GM18951 (cell line): Measurements from ENCODE around the gene SZT2.
"Not testable (repeated sequence)": the region's sequence is repeated elsewhere in the genome, so short reads cannot be mapped to it uniquely, and the experiment has no call there.

ENCODE experiments used
- POLR2A ChIP-seq: IDR thresholded peaks from 4 replicates; pipeline ENCODE4 v1.6.1; 2011; ENCODE audit warnings: mild to moderate bottlenecking; ENCODE audit not compliant: insufficient read length, insufficient read depth; ENCODE audit errors: extremely low read depth
- in situ Hi-C: fragments of 300-500 bp; cut with MboI; formaldehyde crosslinking; loops from one replicate; pipeline ENCODE4 v1.12.0; 2022; ENCODE audit warnings: low sequenced_read_pairs, mixed read lengths, inconsistent platforms; ENCODE audit not compliant: unreplicated experiment

Gene SZT2

DNA sequence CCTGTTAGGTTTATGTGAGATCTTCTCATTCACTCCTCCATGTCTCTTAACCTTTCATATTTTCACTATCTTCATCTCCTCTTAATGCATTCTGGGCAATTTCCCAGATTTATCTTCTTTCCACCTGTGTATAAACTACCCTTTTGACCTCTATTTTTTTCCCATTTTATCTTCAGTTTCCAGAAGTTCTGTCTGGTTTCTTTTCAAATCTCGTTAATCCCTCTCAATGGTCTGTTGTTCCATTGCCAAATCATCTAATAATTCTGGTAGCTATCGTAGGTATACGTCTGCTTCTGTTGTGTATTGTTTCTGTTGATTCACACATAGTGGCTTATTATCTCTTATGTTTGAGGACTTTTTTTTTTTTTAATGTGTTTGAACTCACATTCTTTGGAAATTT lies 89.7 kb downstream of the SZT2 start:
- TF ChIP-seq POLR2A: no peak
- in situ Hi-C loops: no loop called here

DNA sequence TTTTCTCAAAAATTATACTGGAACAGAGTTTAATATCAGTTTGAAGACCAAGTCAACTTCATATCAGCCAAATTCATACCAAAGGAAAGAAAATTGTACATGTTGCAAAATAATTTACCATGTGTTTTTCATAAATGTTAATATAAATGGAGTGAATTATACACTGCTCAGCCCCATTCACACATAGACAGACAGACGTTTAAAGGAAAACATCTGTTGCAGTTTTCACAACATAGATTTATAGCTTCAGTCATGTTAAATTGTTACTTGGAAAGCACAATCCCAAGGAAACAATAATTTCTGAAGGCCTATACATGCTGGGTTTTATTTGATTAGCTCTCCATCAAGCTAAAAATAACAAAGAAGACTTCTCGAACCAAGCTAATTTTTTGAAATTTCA lies 91.8 kb downstream of the SZT2 start:
- no peak for TF ChIP-seq POLR2A
- in situ Hi-C loops: no loop called here

DNA sequence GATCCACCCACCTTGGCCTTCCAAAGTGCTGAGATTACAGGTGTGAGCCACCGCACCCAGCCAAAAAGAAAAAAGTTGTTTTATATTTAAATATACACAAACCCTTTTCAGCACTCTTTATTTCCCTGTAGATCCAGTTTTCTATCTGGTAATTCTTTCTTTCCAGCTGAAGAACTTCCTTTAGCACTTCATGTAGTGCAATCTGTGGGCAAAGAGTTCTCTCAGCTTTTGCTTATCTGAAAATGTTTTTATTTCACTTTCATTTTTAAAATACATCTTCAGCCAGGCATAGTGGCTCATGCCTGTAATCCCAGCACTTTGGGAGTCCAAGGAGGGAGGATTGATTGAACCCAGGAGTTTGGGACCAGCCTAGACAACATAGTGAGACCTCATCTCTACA lies 92.5 kb downstream of the SZT2 start:
- in situ Hi-C loops: no loop called here
- TF ChIP-seq POLR2A: no peak

DNA sequence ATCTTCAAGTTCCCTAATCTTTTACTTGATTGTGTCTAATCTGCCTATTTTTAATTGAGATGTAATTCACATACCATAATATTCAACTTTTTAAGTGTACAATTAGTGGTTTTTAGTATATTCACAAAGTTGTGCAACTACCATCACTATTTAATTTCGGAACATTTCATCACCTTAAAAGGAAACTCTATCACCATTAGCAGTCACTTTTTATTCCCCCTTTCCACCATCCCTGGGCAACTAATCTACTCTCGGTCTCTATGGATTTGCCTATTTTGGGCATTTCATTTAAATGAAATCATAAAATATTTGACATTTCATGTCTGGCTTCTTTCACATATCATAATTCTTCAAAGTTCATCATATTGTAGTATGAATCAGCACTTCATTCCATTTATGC lies 94.7 kb downstream of the SZT2 start:
- TF ChIP-seq POLR2A: no peak
- in situ Hi-C loops: no loop called here

DNA sequence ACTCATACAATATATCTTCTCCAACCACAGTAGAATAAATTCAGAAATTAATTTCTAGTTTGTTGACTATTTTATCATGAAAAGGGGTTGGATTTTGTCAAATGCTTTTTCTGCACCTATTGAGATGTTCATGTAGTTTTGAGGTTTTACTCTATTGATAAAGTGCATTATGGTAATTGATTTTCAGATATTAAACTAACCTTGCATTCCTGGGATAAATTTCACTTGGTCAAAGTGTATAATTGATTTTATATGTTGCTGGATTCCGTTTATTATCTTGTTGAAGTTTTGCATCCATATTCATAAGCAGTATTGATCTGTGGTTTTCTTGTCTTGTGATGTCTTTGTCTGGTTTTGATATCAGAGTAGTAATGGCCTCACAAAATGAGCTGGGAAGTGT lies 98.5 kb downstream of the SZT2 start:
- in situ Hi-C loops: no loop called here

DNA sequence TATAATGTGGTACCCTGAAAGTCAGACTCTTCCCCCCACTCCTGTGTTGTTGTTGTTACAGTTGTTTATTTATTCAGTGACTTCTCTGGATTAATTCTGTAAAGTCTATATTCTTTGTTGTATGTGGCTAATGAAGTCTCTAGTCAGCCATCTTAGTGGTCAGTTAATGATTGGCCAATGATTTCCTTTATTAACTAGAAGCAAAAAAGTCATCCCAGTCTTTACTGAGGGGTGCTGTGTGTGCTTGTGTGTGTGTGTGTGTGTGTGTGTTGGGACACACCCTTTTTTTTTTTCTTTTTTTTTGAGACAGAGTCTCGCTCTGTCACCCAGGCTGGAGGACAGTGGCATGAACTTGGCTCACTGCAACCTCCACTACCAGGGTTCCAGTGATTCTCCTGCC lies 101.4 kb downstream of the SZT2 start:
- TF ChIP-seq POLR2A: no peak
- in situ Hi-C loops: no loop called here

More for the DNA sequence above, 98.5 kb downstream of the SZT2 start:
- no peak for TF ChIP-seq POLR2A

DNA sequence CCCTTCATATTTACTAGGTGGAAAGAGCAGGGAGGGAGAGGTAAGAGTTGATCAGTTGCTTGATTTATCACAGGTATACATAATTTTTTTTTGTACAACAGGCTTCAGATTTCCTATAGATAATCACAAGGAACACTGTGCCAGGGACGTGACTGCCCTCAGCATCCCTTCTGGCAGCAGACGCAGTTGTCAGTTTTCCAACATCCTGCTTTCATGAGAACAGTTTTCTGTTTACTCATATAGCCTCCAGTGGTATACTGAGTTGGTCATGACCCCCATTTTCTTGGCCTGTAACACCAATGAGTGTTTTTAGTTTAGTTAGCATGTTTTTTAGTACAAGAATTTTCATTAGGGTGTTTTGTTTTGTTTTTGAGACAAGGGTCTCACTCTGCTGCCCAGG lies 103.1 kb downstream of the SZT2 start:
- no peak for TF ChIP-seq POLR2A
- in situ Hi-C loops: no loop called here

DNA sequence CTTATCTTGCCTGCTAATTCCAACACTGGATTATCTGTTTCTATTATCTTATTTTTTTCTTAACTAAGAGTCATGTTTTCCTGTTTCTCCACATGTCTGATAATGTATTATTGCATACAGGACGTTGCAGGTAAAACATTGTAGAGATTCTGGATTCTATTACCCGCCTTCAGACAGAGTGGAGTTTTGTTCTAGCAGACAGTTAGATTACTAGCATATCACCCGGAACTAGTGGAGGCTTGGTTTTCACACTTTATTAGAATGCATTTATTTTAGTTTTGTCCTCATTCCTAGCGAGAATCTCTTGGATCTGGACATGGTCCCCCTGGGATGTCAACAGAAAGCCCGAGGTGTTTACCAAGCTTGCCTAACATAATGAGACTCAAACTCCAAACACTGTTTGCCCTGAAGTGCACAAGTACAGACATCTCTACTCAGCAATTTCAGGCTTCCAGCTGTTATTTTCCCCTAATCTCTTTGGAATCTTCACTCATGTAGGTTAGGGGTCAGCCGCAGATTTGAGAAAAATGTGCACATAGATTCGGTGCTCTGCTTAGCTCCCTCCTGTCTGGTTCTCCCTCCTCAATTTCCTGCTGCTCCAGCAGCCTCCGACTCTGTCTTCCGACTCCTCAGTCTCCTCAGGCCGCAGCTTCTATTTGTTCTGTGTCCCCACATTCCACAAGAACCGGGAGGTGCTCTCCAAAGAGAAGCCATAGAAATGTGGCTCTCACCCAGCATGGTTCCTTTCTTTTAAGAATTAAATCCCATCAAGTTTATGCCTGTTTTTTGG lies 104.2 kb downstream of the SZT2 start:
- no peak for TF ChIP-seq POLR2A
- in situ Hi-C loops: no loop called here

DNA sequence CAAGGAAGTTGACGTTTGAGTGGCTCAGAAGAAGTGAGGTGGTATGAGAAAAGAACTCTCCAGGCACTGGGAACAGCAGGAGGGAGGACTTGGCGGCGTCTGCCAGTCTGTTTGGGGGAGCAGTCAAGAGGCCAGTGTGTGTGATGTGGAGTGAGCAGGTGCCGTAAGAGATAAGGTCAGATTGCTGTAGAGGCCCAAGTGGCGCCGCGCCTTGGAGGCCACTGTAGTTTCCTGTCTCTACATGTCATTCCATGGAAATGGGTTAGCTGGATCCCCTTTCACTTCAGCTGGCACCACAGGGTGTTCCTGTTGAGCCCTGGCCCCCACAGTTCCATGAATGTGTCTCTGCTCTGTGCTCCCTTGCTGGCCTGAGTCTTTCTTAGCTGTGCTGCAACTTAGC lies 105.5 kb downstream of the SZT2 start:
- no peak for TF ChIP-seq POLR2A
- in situ Hi-C loops: no loop called here

DNA sequence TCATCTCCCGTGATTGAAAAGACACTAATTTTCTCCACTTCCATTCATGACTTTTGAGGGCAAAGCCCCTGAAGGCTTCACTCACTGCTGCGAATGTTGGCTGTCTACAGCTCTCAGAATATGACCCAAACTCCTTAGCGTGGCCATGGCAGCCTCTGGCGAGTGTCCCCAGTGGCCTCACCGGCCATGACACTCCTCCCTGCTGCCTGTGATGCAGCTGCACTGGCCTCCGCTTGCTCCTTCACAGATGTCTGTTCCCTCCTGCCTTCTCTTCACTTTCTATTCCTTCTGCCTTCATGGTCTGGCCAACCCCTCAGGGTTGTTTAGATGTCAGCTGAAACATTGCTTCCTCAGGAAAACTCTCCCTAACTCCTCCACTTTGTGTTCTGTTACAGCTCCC lies 110.2 kb downstream of the SZT2 start:
- TF ChIP-seq POLR2A: no peak
- in situ Hi-C loops: no loop called here

DNA sequence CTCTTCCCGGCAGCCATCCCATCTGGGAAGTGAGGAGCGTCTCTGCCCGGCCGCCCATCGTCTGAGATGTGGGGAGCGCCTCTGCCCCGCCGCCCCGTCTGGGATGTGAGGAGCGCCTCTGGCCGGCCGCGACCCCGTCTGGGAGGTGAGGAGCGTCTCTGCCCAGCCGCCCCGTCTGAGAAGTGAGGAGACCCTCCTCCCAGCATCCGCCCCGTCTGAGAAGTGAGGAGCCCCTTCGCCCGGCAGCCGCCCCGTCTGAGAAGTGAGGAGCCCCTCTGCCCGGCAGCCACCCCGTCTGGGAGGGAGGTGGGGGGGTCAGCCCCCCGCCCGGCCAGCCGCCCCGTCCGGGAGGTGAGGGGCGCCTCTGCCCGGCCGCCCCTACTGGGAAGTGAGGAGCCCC lies 112.1 kb downstream of the SZT2 start:
- in situ Hi-C loops: not testable (repeated sequence)

DNA sequence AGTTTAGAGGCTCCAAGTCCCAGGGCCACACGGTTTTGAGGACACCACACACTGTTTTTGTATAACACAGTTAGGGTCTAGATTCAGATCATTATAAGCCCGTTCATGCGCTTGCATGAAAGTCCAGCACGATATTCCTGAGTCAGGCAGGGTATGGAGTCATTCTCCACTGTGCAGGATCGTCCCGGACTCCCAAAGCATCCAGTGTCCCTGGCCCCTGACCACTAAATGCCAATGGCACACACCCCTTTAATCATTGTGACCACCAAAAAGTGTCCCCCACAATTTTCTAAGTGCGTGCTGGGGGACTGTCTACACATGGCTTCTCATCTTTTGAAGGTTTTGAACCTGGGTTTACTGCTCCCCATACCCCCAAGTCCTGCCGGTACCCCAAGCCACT lies 113.8 kb downstream of the SZT2 start:
- TF ChIP-seq POLR2A: no peak

More for the DNA sequence above, 113.8 kb downstream of the SZT2 start:
- in situ Hi-C loops: no loop called here
